ENCODE data around the gene SLC25A42.

Gene SLC25A42

DNA sequence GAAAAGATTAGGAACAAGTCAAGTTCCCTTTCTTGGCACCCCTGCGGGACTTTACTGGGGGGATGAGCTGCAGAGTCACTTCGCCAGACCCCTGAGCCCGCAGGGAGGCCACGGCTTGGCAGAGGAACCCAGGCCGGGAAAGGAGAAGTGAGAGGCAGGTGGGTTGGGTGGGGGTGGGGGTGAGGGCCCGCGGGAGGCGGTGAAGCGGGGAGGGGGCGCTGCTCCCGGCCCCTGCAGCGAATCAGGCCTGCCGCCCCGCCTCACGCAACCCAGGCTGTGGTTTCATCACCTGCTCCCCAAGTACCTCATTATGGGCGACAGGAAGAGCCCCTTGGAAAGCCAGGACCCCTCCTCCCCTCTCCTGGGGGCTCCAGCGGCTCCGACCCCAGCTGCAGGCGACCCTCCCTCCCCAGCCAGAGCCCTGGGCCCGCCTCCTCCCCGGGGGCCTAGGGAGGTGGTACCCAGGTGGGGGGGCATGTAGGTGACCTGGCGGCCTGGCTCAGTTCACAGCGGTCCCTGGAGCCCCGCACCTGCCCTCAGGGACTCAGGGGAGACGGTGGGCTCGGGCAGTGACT is 96.8 kb downstream of the SLC25A42 start:
- no peak for DNase-seq

DNA sequence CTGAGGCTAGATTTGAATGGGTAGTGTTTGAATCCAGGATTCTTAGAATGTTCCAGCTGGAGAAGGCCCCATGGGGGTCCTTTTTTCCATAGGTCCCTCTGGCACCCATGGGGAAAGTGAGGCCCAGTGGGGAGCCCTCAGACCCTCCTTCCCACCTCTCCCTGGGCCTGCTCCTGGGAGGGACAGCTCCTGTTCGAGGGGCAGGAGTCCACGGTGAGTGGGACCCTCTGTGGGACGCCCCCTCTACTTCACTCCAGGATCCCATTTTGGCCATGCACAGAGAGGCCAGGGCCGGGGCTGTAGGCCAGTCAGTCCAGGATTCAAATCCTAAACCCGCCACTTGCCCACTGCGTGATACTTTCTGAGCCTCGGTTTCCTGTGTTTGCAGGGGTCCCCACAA is 98.7 kb downstream of the SLC25A42 start:
- no peak for DNase-seq
